ENCODE results near the gene PLCD4. TPM values are rescaled to one million over a fixed set of nuclear protein-coding genes. Genes with fewer than 3 reads are reported as not detected.

Gene PLCD4
- total RNA-seq, 1 donor from 2014 or later, result 0.86 TPM

GRCh38 chr2:218663901-218664300 lies 56.2 kb downstream of the PLCD4 start:
- Histone ChIP-seq H3K4me3 (ENCODE audit: insufficient read depth, low read depth, low read length) (no peak overlapping the region), H3K27ac (ENCODE audit: low read depth, low read length) (no peak overlapping the region), H4K20me1 (ENCODE audit: insufficient read depth, low read length) (peaks cover 24% of the 10 kb centered on the region), H3K36me3 (ENCODE audit: insufficient read depth, low read length) (peaks cover 49% of the 10 kb centered on the region), H2AFZ (ENCODE audit: low read depth, low read length) (no peak overlapping the region), H3K4me1 (ENCODE audit: insufficient read depth, low read length) (peaks cover 5% of the 10 kb centered on the region), H3K79me2 (ENCODE audit: insufficient read depth, low read length) (peaks cover 32% of the 10 kb centered on the region), H3K9me3 (ENCODE audit: insufficient read depth, low read depth, low read length) (no peaks in the 10 kb centered on the region), H3K27me3 (ENCODE audit: insufficient read depth, low read length) (no peaks in the 10 kb centered on the region), H3K9ac (ENCODE audit: low read length) (no peak overlapping the region), H3K4me2 (ENCODE audit: low read length) (no peak overlapping the region)
- no peak for DNase-seq (ENCODE audit: low read depth)
- no peak for FAIRE-seq
- Mint-ChIP-seq H3K4me3 (ENCODE audit: unreplicated experiment) (no peak overlapping the region), H3K9me3 (ENCODE audit: unreplicated experiment) (no peaks in the 10 kb centered on the region), H3K4me1 (ENCODE audit: low read depth, unreplicated experiment) (peaks cover 5% of the 10 kb centered on the region), H3K27ac (ENCODE audit: unreplicated experiment) (no peak overlapping the region), H3K36me3 (ENCODE audit: low read depth, unreplicated experiment) (peaks cover 10% of the 10 kb centered on the region), H3K27me3 (ENCODE audit: low read depth, unreplicated experiment) (no peaks in the 10 kb centered on the region)
- no peak for TF ChIP-seq CTCF (IDR thresholded peaks at IDR 0.05; ENCODE audit: insufficient read depth, low read depth, low read length)
- no peak for TF ChIP-seq EZH2 (IDR thresholded peaks at IDR 0.05; ENCODE audit: insufficient read depth, low read length)

DNA sequence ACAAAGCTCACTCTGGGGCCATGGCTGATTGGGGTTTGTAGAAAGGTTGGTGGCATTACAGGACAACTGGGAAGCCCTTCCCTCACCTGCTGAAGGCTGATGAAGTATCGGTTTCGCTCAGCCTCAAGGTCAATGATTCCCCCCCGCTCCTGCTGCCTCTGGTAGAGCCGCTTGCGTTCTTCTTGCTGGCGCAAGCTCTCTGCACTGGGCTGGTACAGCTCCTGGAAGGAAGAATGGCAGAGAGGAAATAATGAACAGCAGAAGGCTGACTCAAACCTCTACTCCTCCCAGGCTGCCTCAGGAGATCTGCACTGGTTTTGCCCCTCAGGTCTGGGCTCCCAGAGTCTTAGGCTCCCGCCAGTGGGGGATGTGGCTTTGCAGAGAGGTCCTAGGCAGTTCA lies 57.0 kb downstream of the PLCD4 start:
- TF ChIP-seq CTCF (IDR thresholded peaks at IDR 0.05; ENCODE audit: insufficient read depth, low read depth, low read length) (no peak), EZH2 (IDR thresholded peaks at IDR 0.05; ENCODE audit: insufficient read depth, low read length) (no peak)

DNA sequence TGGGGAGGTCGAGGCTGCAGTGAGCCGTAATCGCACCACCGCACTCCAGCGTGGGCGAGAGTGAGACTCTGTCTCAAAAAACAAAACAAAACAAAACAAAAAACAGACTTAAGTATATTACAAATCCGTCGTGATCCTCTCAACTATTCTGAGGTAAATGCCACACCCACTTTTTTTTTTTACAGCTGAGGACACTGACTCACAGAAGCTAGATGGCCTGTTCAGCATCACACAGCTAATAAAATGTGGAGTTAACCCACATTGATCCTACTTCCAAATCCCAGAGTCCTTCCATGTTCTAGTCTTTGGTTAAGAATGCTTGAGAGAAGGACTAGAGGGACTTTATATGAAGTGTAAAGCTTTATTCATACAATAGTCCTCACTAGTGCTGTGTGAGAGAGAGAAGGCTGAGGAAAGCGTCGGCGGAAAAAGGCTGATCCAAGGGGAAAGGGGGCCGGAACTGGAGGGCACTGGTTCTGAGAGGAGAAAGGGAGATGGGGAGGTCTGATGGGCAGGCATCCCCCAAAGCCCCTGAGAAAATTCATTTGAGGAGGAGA lies 63.5 kb downstream of the PLCD4 start:
- peaks cover 7% of the 10 kb centered on the region for H3K36me3 Mint-ChIP-seq (ENCODE audit: low read depth, unreplicated experiment)
- peak overlapping the region; percentile 99 for H3K4me3 Mint-ChIP-seq (ENCODE audit: unreplicated experiment)
- FAIRE-seq (no peak), DNase-seq (ENCODE audit: low read depth) (peak; percentile 18)
- peaks cover 8% of the 10 kb centered on the region for H3K4me1 Mint-ChIP-seq (ENCODE audit: low read depth, unreplicated experiment)
- Histone ChIP-seq H3K4me3 (ENCODE audit: insufficient read depth, low read depth, low read length) (peak overlapping the region; percentile 94), H3K27me3 (ENCODE audit: insufficient read depth, low read length) (no peaks in the 10 kb centered on the region), H4K20me1 (ENCODE audit: insufficient read depth, low read length) (peaks cover 32% of the 10 kb centered on the region), H3K79me2 (ENCODE audit: insufficient read depth, low read length) (peaks cover 37% of the 10 kb centered on the region), H3K4me2 (ENCODE audit: low read length) (peak overlapping the region; percentile 98), H2AFZ (ENCODE audit: low read depth, low read length) (peak overlapping the region; percentile 82), H3K4me1 (ENCODE audit: insufficient read depth, low read length) (peaks cover 9% of the 10 kb centered on the region), H3K9ac (ENCODE audit: low read length) (peak overlapping the region; percentile 87), H3K27ac (ENCODE audit: low read depth, low read length) (peak overlapping the region; percentile 73), H3K36me3 (ENCODE audit: insufficient read depth, low read length) (peaks cover 23% of the 10 kb centered on the region), H3K9me3 (ENCODE audit: insufficient read depth, low read depth, low read length) (no peaks in the 10 kb centered on the region)
- H3K27ac Mint-ChIP-seq (ENCODE audit: unreplicated experiment), result peak overlapping the region; percentile 99
- H3K27me3 Mint-ChIP-seq (ENCODE audit: low read depth, unreplicated experiment), result no peaks in the 10 kb centered on the region
- no peaks in the 10 kb centered on the region for H3K9me3 Mint-ChIP-seq (ENCODE audit: unreplicated experiment)
- TF ChIP-seq EZH2 (IDR thresholded peaks at IDR 0.05; ENCODE audit: insufficient read depth, low read length) (no peak), CTCF (IDR thresholded peaks at IDR 0.05; ENCODE audit: insufficient read depth, low read depth, low read length) (no peak)

More for the DNA sequence above, 57.0 kb downstream of the PLCD4 start:
- Histone ChIP-seq H4K20me1 (ENCODE audit: insufficient read depth, low read length) (peaks cover 32% of the 10 kb centered on the region), H2AFZ (ENCODE audit: low read depth, low read length) (no peak overlapping the region), H3K9ac (ENCODE audit: low read length) (no peak overlapping the region), H3K79me2 (ENCODE audit: insufficient read depth, low read length) (peaks cover 32% of the 10 kb centered on the region), H3K9me3 (ENCODE audit: insufficient read depth, low read depth, low read length) (no peaks in the 10 kb centered on the region), H3K4me1 (ENCODE audit: insufficient read depth, low read length) (peaks cover 5% of the 10 kb centered on the region), H3K4me3 (ENCODE audit: insufficient read depth, low read depth, low read length) (no peak overlapping the region), H3K4me2 (ENCODE audit: low read length) (no peak overlapping the region), H3K36me3 (ENCODE audit: insufficient read depth, low read length) (peaks cover 49% of the 10 kb centered on the region), H3K27me3 (ENCODE audit: insufficient read depth, low read length) (no peaks in the 10 kb centered on the region), H3K27ac (ENCODE audit: low read depth, low read length) (no peak overlapping the region)
- H3K4me3 Mint-ChIP-seq (ENCODE audit: unreplicated experiment), result no peak overlapping the region
- DNase-seq (ENCODE audit: low read depth) (no peak), FAIRE-seq (no peak)
- H3K36me3 Mint-ChIP-seq (ENCODE audit: low read depth, unreplicated experiment), result peaks cover 10% of the 10 kb centered on the region
- peaks cover 3% of the 10 kb centered on the region for H3K4me1 Mint-ChIP-seq (ENCODE audit: low read depth, unreplicated experiment)
- peak overlapping the region; percentile 45 for H3K27ac Mint-ChIP-seq (ENCODE audit: unreplicated experiment)
- no peaks in the 10 kb centered on the region for H3K27me3 Mint-ChIP-seq (ENCODE audit: low read depth, unreplicated experiment)
- no peaks in the 10 kb centered on the region for H3K9me3 Mint-ChIP-seq (ENCODE audit: unreplicated experiment)

All from astrocyte (in vitro differentiated cells and primary cell).